Ishikawa (cell line): ENCODE data around the gene EXT2.

Source experiments
- CEBPB ChIP-seq: IDR thresholded peaks from 2 replicates; pipeline ENCODE4 v1.6.1; 2012
- CREB1 ChIP-seq: IDR thresholded peaks from 2 replicates; pipeline ENCODE4 v1.6.1; 2012; ENCODE audit warnings: low read depth
- MAX ChIP-seq: IDR thresholded peaks from 2 replicates; pipeline ENCODE4 v1.6.1; 2012
- RAD21 ChIP-seq: IDR thresholded peaks from 2 replicates; pipeline ENCODE4 v1.6.1; 2012; ENCODE audit warnings: low read depth
- REST ChIP-seq: IDR thresholded peaks from 2 replicates; pipeline ENCODE4 v1.6.1; 2012; ENCODE audit warnings: low read depth, mild to moderate bottlenecking
- TEAD4 ChIP-seq: IDR thresholded peaks from 2 replicates; pipeline ENCODE4 v1.6.1; 2012
- USF1 ChIP-seq: IDR thresholded peaks from 2 replicates; pipeline ENCODE4 v1.6.1; 2012
- YY1 ChIP-seq: IDR thresholded peaks from 2 replicates; pipeline ENCODE4 v1.6.1; 2012; ENCODE audit warnings: low read depth

- no peak for TF ChIP-seq YY1
- TF ChIP-seq MAX: no peak
- TF ChIP-seq RAD21: peak; percentile 35; the same call in 1 of the 2 replicates
- TF ChIP-seq TEAD4: no peak
- peak; percentile 36; the same call in 1 of the 2 replicates for TF ChIP-seq REST
- TF ChIP-seq CREB1: no peak
- no peak for TF ChIP-seq USF1
- no peak for TF ChIP-seq CEBPB
Measured at GRCh38 chr11:44258190-44258489, 162.7 kb downstream of the EXT2 start.
